Stimulated activated CD8-positive, alpha-beta memory T cell treated with anti-CD3 and anti-CD28 coated beads, Interleukin-7, amount 100 ng/mL, for 24 hours (primary cell): ENCODE results near the gene PDE4D.

ENCODE experiments used
- DNase-seq: peaks from one replicate; pipeline ENCODE4 v3.0.0-alpha.2; 2020; ENCODE audit warnings: low read depth

PDE4D gene

DNA sequence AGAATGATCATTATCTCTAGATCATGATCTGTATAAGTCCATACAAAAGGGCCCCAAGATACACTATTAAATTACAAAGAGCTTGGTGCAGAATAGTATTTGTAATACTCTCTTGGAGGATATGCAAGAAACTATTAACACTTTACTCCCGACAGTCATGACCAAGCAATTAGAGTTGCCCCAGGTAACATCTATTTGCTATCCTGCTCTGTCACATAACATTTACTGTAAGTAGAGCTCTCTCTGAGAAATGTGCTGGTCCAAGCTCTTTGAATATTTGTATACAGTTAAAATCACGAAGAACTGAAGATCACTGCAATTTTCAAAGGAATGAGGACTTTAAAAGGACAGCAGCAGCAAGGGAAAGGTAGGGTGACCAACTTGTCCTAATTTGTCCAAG is 757.0 kb downstream of the PDE4D start:
- no peak for DNase-seq

- no peak for DNase-seq
Observed at GRCh38 chr5:59134471-59135163, 758.9 kb downstream of the PDE4D start.

DNA sequence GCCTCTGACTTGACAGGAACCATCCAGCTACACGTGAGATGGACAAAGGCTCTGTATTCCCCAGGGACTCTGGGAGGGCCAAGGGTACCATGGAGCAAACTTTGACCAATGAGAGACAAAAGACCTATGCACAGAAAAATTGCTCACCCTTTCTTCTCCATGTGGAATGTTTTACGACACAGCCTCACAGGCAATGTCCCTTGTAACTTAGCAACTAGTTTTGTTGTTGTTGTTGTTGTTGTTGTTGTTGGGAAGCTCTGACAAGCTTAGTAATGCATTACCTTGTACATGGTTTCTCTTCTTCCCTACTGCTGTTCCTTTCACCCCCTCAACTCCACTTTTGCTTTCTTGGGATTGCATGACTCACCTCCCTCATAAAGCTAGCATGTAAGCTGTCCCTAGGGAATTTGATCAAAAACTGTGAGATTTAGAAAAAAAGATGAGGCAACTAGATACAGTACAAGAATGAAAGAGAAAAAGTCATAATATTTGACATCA is 759.7 kb downstream of the PDE4D start:
- no peak for DNase-seq

- no peak for DNase-seq
Observed at GRCh38 chr5:59132131-59132530, 761.4 kb downstream of the PDE4D start.

DNA sequence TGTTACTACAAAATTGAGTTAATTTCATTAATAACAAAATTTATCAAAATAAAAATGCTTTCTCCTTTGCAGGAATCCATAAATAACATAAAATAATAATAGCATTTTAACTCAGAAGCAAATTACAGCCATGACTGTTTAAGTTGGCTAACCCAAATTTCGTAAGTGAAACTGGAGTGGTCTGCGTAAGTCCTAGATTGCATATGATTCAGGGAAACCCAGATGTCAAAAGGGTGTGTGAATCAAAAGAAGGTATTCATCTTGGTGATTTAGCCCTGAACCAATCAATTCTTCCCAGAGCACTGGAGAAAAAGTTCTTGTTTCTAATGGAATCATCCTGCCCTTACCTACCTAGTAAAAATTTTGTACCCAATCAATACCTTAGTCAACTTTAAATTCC is 763.1 kb downstream of the PDE4D start:
- DNase-seq = no peak

DNA sequence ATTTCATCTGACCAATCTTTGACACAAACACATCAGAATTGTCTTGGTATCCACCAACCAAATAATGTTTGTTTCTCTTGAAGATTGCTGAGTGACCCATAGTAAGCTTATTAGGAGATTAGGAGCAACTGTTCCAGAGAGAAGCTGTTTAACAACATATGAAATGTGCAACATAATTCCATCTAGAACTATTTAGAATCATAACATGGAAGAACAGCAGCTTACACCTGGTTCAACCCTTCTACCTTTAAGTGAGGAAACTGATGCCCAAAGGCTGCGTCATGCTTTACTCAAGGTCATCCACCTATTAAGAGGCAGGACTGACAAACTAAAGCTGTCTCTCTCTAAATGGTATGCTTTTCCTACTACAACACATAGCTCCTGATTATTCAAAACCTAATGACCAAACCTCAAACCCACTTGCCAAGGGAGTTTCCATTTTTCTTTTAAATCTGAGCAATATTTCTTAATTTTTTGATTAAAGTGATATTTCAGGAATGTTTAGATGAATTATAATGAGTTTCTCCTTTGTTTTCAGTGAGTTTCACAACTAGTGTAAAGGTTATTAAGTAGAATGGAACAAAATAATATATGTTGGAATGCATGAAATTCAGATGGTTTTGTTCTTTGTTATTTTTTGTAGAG is 764.8 kb downstream of the PDE4D start:
- DNase-seq = no peak

DNA sequence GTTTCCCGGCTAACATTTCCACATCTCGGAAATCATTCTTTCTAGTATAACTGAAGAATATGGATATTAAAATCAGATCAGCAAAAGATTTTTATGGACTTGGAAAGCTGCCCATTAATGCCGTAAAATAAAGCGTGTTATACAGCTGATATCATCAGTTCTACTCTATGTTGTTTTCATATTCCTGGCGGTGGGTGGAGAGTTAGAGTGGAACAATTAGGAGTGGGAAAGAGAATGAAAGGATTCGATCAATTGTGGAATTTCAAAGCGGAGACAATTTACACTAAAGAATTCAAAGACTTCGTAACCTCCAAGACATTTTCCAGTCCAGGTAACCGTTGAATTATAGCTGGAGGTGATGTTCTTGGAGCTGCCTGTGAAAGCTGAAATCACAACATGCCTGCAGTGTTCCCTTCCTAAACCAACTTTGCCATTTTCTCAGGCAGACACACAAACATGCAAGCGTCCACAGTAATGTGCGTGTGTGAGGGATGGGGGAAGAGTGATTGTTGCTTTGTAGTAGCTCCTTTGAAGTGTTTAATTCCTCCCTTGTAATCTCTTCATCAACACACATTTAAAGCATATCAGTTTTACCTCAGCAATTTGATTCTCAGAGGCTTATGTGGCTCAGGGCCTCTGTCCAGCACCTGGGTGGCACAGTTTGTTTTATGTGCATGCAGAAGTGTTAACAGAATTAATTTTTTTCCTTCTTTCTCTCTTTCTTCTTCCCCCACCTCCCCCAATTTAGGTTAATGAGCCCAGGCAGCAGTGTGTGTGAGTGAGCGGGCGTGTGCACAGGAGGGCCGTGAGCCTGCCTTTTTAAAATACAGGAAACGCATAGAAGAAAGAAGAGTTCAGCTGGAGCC is 766.6 kb downstream of the PDE4D start:
- DNase-seq = no peak

- no peak for DNase-seq
Observed at GRCh38 chr5:59126016-59126707, 767.4 kb downstream of the PDE4D start.

GRCh38 chr5:59125011-59125961 is 768.2 kb downstream of the PDE4D start:
- DNase-seq = no peak

DNA sequence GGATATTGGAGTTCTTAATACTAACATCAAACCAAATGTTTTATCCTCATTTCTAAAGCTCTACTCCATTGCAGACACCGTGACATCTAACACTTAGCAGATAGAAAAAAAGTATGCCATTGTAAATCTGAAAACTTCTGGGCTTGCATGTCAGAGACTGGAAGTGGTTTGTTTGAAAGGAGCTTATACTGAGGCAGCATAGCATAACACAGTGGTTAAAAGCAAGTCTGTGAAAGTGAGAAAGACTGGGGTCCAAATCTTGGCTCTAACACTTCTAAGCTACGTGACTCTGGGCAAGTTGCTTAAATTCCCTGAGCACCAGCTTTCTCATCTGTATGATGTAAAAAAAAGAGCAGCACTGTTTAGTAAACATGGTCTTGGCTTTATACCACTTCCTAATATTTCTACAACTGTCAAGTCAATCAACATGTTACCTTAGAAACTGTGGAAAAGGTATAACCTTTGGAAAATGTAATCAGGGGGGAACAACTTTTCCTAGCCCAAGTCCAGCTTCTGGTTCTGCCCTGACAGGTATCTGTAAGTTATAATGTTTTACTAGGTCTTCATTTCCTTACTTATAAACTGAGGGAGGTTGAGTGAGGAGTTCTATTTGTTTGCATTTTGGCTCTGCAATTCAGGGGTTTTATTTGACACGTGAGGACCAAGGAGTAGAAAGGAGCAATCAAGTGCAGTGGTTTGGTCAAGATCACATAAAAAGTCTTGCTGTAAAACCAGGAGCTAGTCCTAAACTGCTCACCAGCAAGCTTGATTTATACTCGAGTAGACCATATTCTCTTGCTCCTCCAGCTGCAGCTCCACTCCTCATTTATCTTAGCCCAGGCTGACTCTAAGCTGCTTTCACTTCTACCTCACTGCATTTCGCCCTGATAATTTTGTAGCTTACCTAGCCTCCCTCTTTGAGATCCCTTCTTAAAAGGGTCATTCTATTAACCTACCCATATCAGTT is 769.6 kb downstream of the PDE4D start:
- DNase-seq = no peak

GRCh38 chr5:59119480-59119879 is 774.0 kb downstream of the PDE4D start:
- no peak for DNase-seq

GRCh38 chr5:59117320-59117719 is 776.2 kb downstream of the PDE4D start:
- no peak for DNase-seq

GRCh38 chr5:59116231-59116865 is 777.2 kb downstream of the PDE4D start:
- no peak for DNase-seq

- DNase-seq = no peak
Observed at GRCh38 chr5:59115345-59115744, 778.2 kb downstream of the PDE4D start.

DNA sequence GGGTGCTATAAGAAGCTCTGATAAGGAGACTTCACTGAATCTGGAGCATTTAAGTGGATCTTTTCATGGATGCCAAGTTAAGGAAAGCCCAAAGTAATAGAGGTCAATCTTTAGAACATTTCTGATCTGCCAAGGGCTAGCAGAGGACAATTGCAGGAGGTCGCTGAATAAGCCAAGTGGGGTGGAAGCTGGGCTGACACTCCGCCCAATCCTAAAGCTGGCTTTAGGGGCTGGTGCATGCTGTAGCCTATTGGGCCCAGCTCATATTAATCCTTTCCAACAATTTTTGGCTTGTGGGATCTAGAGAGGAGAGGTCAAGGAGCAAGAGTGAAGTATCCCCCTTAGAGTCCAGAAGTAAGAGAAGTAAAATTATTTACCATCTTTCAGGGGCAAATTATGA is 784.1 kb downstream of the PDE4D start:
- DNase-seq = no peak

DNA sequence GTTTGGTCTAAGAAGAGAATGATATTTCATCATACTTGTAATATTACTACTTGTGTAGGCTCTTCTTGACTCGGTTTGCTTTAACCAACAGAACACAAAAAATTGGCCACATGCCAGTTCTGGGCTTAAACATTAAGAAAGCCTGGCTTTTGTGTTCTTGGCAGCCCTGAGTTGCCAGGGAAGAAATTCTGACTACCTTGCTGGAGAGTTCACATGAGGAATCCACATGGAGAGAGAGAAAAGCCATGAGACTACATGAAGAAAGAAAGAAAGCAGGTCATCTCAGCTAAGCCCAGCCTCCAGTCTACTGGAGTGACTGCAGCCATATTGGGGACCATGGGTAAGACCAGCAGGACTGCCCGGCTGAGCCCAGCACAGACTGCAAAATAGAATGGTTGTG is 785.8 kb downstream of the PDE4D start:
- DNase-seq = no peak

DNA sequence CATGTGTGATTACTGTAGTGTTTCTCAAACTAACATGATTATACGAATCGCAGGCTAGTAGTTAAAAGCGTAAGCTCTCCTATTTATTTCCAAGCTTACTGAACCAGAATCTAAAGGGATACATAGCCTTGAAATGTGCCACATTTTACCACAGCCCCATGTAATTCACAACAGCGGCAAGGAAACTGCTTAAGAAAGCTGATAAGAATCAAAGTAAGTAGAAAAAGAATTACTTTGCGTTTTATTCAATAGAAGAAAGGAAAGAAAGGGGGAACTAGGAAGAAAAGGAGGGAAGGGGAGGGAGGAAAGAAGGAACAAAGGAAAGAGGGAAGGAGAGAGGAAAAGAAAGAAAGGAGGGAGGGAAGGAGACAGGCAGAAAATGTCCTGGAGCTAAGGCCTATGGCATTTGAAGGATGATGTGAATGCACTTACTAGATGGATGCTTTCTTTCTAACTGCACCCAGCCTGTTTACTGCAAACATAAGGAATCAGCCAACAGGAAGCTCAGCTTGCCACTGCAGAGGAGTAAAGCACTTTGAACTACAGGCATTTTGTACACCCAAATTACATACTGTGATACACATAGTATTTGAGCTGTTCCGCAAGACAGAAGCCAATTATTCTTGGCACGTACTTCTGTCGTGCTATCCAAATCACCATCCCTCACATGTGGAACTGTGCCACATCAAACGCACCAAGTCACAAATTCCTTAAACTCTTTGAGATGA is 789.0 kb downstream of the PDE4D start:
- DNase-seq = no peak

DNA sequence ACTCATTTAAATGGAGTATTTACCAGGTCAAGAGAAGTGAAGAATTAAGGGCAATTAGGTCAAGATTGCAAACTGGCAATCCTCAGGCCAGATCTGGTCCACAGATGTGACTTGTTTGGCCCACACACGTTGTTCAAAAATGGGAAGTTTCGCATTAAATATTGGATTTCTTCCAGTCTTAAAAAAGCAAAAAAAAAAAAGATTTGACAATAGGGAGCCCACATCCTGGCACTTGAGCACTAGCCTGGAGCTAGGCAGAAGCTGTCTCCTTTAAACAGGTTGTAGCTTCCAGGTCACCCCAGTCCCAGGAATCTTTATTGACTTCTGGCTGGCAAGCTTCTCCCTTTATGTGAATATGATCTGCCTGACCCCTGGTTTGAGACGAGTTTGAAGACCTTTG is 790.2 kb downstream of the PDE4D start:
- no peak for DNase-seq

GRCh38 chr5:59102437-59102836 is 791.1 kb downstream of the PDE4D start:
- no peak for DNase-seq
